IMR-90 (cell line): ENCODE data around the gene TMC4. TPM values are rescaled to one million over a fixed set of nuclear protein-coding genes. Genes with fewer than 3 reads are reported as not detected.
A peak's percentile ranks its signal among the peaks of the same experiment; 100 is the strongest.

Experiments used
- ATAC-seq: fragments of 200-7000 bp; cut with Tn5 transposase; 2 replicates; pipeline ENCODE4 v1.9.1; 2020; ENCODE audit warnings: low read depth, mild to moderate bottlenecking, moderate library complexity
- BruUV-seq: library from RNA; stranded (reverse); fragments of 400-500 nt; replicated peaks from 2 replicates; lab custom pipeline; 2021; lab: Mats Ljungman, UMichigan
- CTCF ChIA-PET: fragments of 300-600 bp; formaldehyde crosslinking; extraction: SDS; loops from one replicate; lab custom pipeline; 2021; ENCODE audit warnings: antibody characterized with exemption; lab: Yijun Ruan, JAX
- POLR2A ChIA-PET: fragments of 300-600 bp; sonication (Branson Sonifier 250); formaldehyde crosslinking; loops from one replicate; lab custom pipeline; 2022; ENCODE audit warnings: antibody characterized with exemption; ENCODE audit not compliant: unreplicated experiment; lab: Charles Lee
- DNase-seq: peaks from one replicate; pipeline ENCODE4 v3.0.0; 2013
- H2AFZ ChIP-seq: replicated peaks from 2 replicates; pipeline ENCODE3; 2013; ENCODE audit warnings: low read length, mild to moderate bottlenecking; ENCODE audit not compliant: poor library complexity
- H2AK5ac ChIP-seq: 2 replicates; pipeline ENCODE4 v1.6.1; 2013; ENCODE audit warnings: low read depth, low read length, inconsistent platforms
- H2AK9ac ChIP-seq: replicated peaks from 2 replicates; pipeline ENCODE3; 2013; ENCODE audit warnings: mild to moderate bottlenecking, low read depth, low read length, moderate library complexity; ENCODE audit not compliant: poor library complexity
- H2BK120ac ChIP-seq: 2 replicates; pipeline ENCODE4 v1.6.1; 2013; ENCODE audit warnings: low read depth, low read length, inconsistent platforms
- H2BK15ac ChIP-seq: 3 replicates; pipeline ENCODE4 v1.6.1; 2013; ENCODE audit warnings: low read depth, low read length, inconsistent platforms
- H2BK20ac ChIP-seq: 2 replicates; pipeline ENCODE4 v1.6.1; 2013; ENCODE audit warnings: low read depth, mild to moderate bottlenecking, inconsistent platforms, low read length, moderate library complexity
- H2BK5ac ChIP-seq: 2 replicates; pipeline ENCODE4 v1.6.1; 2013; ENCODE audit warnings: mild to moderate bottlenecking, low read depth, low read length, inconsistent platforms; ENCODE audit not compliant: poor library complexity, severe bottlenecking
- H3K14ac ChIP-seq: replicated peaks from 2 replicates; pipeline ENCODE4 v1.6.1; 2013; ENCODE audit warnings: low read depth, low read length, inconsistent platforms
- H3K18ac ChIP-seq: 2 replicates; pipeline ENCODE4 v1.6.1; 2013; ENCODE audit warnings: low read depth, low read length, control low read depth
- H3K23ac ChIP-seq: 2 replicates; pipeline ENCODE4 v1.6.1; 2013; ENCODE audit warnings: low read depth, low read length, inconsistent platforms
- H3K27ac ChIP-seq: 2 replicates; pipeline ENCODE4 v1.5.1; 2013; ENCODE audit warnings: mild to moderate bottlenecking, control low read depth, low read length; ENCODE audit not compliant: insufficient read depth
- H3K27me3 ChIP-seq: 2 replicates; pipeline ENCODE4 v1.6.1; 2013; ENCODE audit warnings: low read length; ENCODE audit not compliant: control insufficient read depth, insufficient read depth
- H3K36me3 ChIP-seq: 2 replicates; pipeline ENCODE4 v1.6.1; 2013; ENCODE audit warnings: low read length, mixed read lengths; ENCODE audit not compliant: control insufficient read depth, insufficient read depth
- H3K4ac ChIP-seq: 2 replicates; pipeline ENCODE4 v1.6.1; 2013; ENCODE audit warnings: low read depth, low read length, inconsistent platforms
- H3K4me1 ChIP-seq: 2 replicates; pipeline ENCODE4 v1.6.1; 2013; ENCODE audit warnings: low read length, mixed read lengths; ENCODE audit not compliant: control insufficient read depth, insufficient read depth
- H3K4me2 ChIP-seq: 2 replicates; pipeline ENCODE4 v1.6.1; 2013; ENCODE audit warnings: low read depth, mild to moderate bottlenecking, control low read depth, low read length, moderate library complexity
- H3K4me3 ChIP-seq: 2 replicates; pipeline ENCODE4 v1.5.1; 2013; ENCODE audit warnings: low read depth, mild to moderate bottlenecking, control low read depth, low read length, moderate library complexity; ENCODE audit not compliant: insufficient read depth
- H3K56ac ChIP-seq: 2 replicates; pipeline ENCODE4 v1.6.1; 2013; ENCODE audit warnings: low read length, inconsistent platforms; ENCODE audit not compliant: insufficient read depth; ENCODE audit errors: extremely low read depth
- H3K79me1 ChIP-seq, 2 experiments: 2 replicates each; pipeline ENCODE4 v1.6.1; 2013; ENCODE audit warnings: low read length in 2 of 2, inconsistent platforms in 1 of 2, low read depth in 1 of 2
- H3K9ac ChIP-seq: 2 replicates; pipeline ENCODE4 v1.6.1; 2013; ENCODE audit warnings: low read depth, low read length, control low read depth
- H3K9me1 ChIP-seq: 2 replicates; pipeline ENCODE4 v1.6.1; 2013; ENCODE audit warnings: low read length, inconsistent platforms; ENCODE audit not compliant: insufficient read depth
- H3K9me3 ChIP-seq: 2 replicates; pipeline ENCODE4 v1.6.1; 2013; ENCODE audit warnings: low read length; ENCODE audit not compliant: control insufficient read depth, insufficient read depth
- H4K20me1 ChIP-seq: 2 replicates; pipeline ENCODE4 v1.6.1; 2013; ENCODE audit warnings: low read length, inconsistent platforms; ENCODE audit not compliant: insufficient read depth
- H4K5ac ChIP-seq: 2 replicates; pipeline ENCODE4 v1.6.1; 2013; ENCODE audit warnings: mild to moderate bottlenecking, low read depth, low read length, control low read depth
- H4K8ac ChIP-seq, 2 experiments: 2 replicates each; pipeline ENCODE4 v1.6.1; 2013; ENCODE audit warnings: low read depth in 2 of 2, low read length in 2 of 2, control low read depth in 1 of 2, inconsistent platforms in 1 of 2
- H4K91ac ChIP-seq: 2 replicates; pipeline ENCODE4 v1.6.1; 2013; ENCODE audit warnings: low read depth, low read length, inconsistent platforms; ENCODE audit not compliant: insufficient read depth
- BHLHE40 ChIP-seq: fragments of 150-350 bp; IDR thresholded peaks from 2 replicates; pipeline ENCODE4 v1.6.1; 2016; ENCODE audit warnings: mild to moderate bottlenecking, low read depth, low read length
- CEBPB ChIP-seq: IDR thresholded peaks from 2 replicates; pipeline ENCODE4 v1.6.1; 2012; ENCODE audit warnings: low read depth, low read length, improper control_type of control experiment
- CHD1 ChIP-seq: IDR thresholded peaks from 2 replicates; pipeline ENCODE4 v1.6.1; 2012; ENCODE audit warnings: low read depth, low read length, improper control_type of control experiment
- CTCF ChIP-seq: conservative IDR thresholded peaks from 2 replicates; pipeline ENCODE4 v1.5.1; 2012; ENCODE audit warnings: mild to moderate bottlenecking, low read depth, low read length, improper control_type of control experiment
- ELK1 ChIP-seq: fragments of 150-350 bp; IDR thresholded peaks from 2 replicates; pipeline ENCODE4 v1.6.1; 2016; ENCODE audit warnings: low read depth, mild to moderate bottlenecking, low read length, moderate library complexity, borderline replicate concordance
- FOS ChIP-seq: fragments of 150-350 bp; IDR thresholded peaks from 2 replicates; pipeline ENCODE4 v1.6.1; 2016; ENCODE audit warnings: low read depth, low read length
- MXI1 ChIP-seq: IDR thresholded peaks from 2 replicates; pipeline ENCODE4 v1.6.1; 2012; ENCODE audit warnings: low read depth, mild to moderate bottlenecking, low read length, moderate library complexity, borderline replicate concordance
- NFE2L2 ChIP-seq: fragments of 150-350 bp; IDR thresholded peaks from 2 replicates; pipeline ENCODE4 v1.6.1; 2016; ENCODE audit warnings: low read depth, mild to moderate bottlenecking, low read length
- POLR2A ChIP-seq: IDR thresholded peaks from 2 replicates; pipeline ENCODE4 v1.6.1; 2012; ENCODE audit warnings: mild to moderate bottlenecking, low read depth, low read length
- RAD21 ChIP-seq: IDR thresholded peaks from 2 replicates; pipeline ENCODE4 v1.6.1; 2012; ENCODE audit warnings: low read length, improper control_type of control experiment
- RCOR1 ChIP-seq: IDR thresholded peaks from 2 replicates; pipeline ENCODE4 v1.6.1; 2012; ENCODE audit warnings: mild to moderate bottlenecking, low read length, improper control_type of control experiment; ENCODE audit not compliant: insufficient replicate concordance
- RFX5 ChIP-seq: IDR thresholded peaks from 2 replicates; pipeline ENCODE4 v1.8.0; 2012; ENCODE audit warnings: low read depth, mild to moderate bottlenecking, low read length, moderate library complexity
- SMC3 ChIP-seq: fragments of 150-350 bp; IDR thresholded peaks from 2 replicates; pipeline ENCODE4 v1.6.1; 2016; ENCODE audit warnings: low read depth, mild to moderate bottlenecking, antibody characterized with exemption, low read length, moderate library complexity
- WGBS, 2 experiments: methylation state at CpG; one replicate each; pipeline versions ENCODE4 v1.1.5 to v1.1.7; 2013; ENCODE audit warnings: missing lambda C conversion rate in 2 of 2; ENCODE audit not compliant: insufficient read length in 1 of 2; ENCODE audit errors: extremely low coverage in 2 of 2; 5-methylcytosine and 5-hydroxymethylcytosine counted together
- dilution Hi-C: fragments of 300-500 bp; cut with HindIII; formaldehyde crosslinking; loops from one replicate; pipeline ENCODE4 v1.14.3; 2018; ENCODE audit warnings: low sequenced_read_pairs; ENCODE audit not compliant: unreplicated experiment
- in situ Hi-C: fragments of 300-500 bp; cut with MboI; formaldehyde crosslinking; loops from 3 replicates; pipeline ENCODE4 v1.14.3; 2019; ENCODE audit warnings: low sequenced_read_pairs, inconsistent platforms, mixed read lengths
- intact Hi-C: fragments of 100-400 bp; cut with micrococcal nuclease; formaldehyde crosslinking; loops from 2 replicates; pipeline ENCODE4 v1.10.0; 2022
- polyA plus RNA-seq, 3 experiments: library from polyadenylated mRNA; depleted of rRNA; stranded (reverse); fragments of >200 nt; gene quantifications; 2 replicates each; pipeline ENCODE4 v1.2.3, GENCODE V29; 2012; ENCODE audit warnings: low replicate concordance in 1 of 3
- total RNA-seq: library from RNA; depleted of rRNA; stranded (reverse); fragments of >200 nt; gene quantifications from 2 replicates; pipeline ENCODE4 v1.2.3, GENCODE V29; 2012

TMC4 gene
- total and polyA plus RNA-seq, 2 of the 4 experiments (the other 2 are of a cell fraction): 0.72 to 1.1 TPM

GRCh38 chr19:54189735-54190502 is 17.0 kb upstream of the TMC4 start:
- dilution Hi-C loops (no loop called here), intact Hi-C loops (loop anchor here (2.0 kb wide), 2 partner anchors 21 kb away; no protein-coding TSS in a partner anchor), in situ Hi-C loops (no loop called here)
- peaks cover 24 to 48% of the 10 kb centered on the region in 2 experiments; a peak in 3 of 4 replicates for H3K79me1 ChIP-seq
- peaks cover 16% of the 10 kb centered on the region for H4K20me1 ChIP-seq
- peak overlapping the region; percentile 75 for H3K4me2 ChIP-seq
- peak overlapping the region; percentile 91; the same call in 1 of the 3 replicates for H2BK15ac ChIP-seq
- peaks cover 17% of the 10 kb centered on the region for H3K36me3 ChIP-seq
- H3K23ac ChIP-seq: peak overlapping the region; percentile 94
- H3K4me3 ChIP-seq: peak overlapping the region; percentile 70
- H2AFZ ChIP-seq: peak overlapping the region; percentile 96
- H2BK120ac ChIP-seq: peak overlapping the region; percentile 88; the same call in 1 of the 2 replicates
- H3K4ac ChIP-seq: peak overlapping the region; percentile 96
- POLR2A ChIA-PET: interaction anchor here (0.6 to 2.3 kb wide), 6 partner anchors 10 to 241 kb away, joined by 3 to 10 read pairs (median 5); partner anchors contain the start of genes LENG1 and RPS9
- CTCF ChIA-PET: interaction anchor here (0.8 to 1.1 kb wide), 2 partner anchors 76 to 200 kb away, joined by 3 read pairs; no protein-coding TSS in a partner anchor
- peak overlapping the region; percentile 93 for H4K91ac ChIP-seq
- peak overlapping the region; percentile 62 to 99 for H4K8ac ChIP-seq
- peak overlapping the region; percentile 59; the same call in 1 of the 2 replicates for H2BK20ac ChIP-seq
- H3K9me1 ChIP-seq: peaks cover 3% of the 10 kb centered on the region; the same call in 1 of the 2 replicates
- no peaks in the 10 kb centered on the region for H3K27me3 ChIP-seq
- H3K14ac ChIP-seq: peak overlapping the region; percentile 94
- BruUV-seq: no TSS peak
- no peaks in the 10 kb centered on the region for H3K9me3 ChIP-seq
- peak overlapping the region; percentile 77 for H3K18ac ChIP-seq
- peaks cover 5% of the 10 kb centered on the region for H3K4me1 ChIP-seq
- H3K9ac ChIP-seq: peak overlapping the region; percentile 88
- H4K5ac ChIP-seq: peak overlapping the region; percentile 56
- peak overlapping the region; percentile 93 for H3K27ac ChIP-seq
- H2AK9ac ChIP-seq: peak overlapping the region; percentile 97
- peak; percentile 100 for DNase-seq
- ATAC-seq: peak; percentile 65
- H2AK5ac ChIP-seq: peak overlapping the region; percentile 59; the same call in 1 of the 2 replicates
- H3K56ac ChIP-seq: peak overlapping the region; percentile 90; the same call in 1 of the 2 replicates
- peak overlapping the region; percentile 96 for H2BK5ac ChIP-seq
- 0% methylated on average over 30 of the region's 65 CpGs; no CpG with 5 or more reads in 1 of the 2 experiments for WGBS, 2 experiments
- TF ChIP-seq CHD1: no peak
- TF ChIP-seq NFE2L2: no peak
- no peak for TF ChIP-seq CTCF
- TF ChIP-seq BHLHE40: no peak
- no peak for TF ChIP-seq RCOR1
- no peak for TF ChIP-seq SMC3
- TF ChIP-seq CEBPB: no peak
- TF ChIP-seq MXI1: peak; percentile 72; the same call in 1 of the 2 replicates
- TF ChIP-seq POLR2A: peak; percentile 96
- TF ChIP-seq FOS: no peak
- TF ChIP-seq RFX5: peak; percentile 68
- no peak for TF ChIP-seq ELK1
- no peak for TF ChIP-seq RAD21
